ENCODE measurements around the gene CHRNA1. TPM values are rescaled to one million over a fixed set of nuclear protein-coding genes. Genes with fewer than 3 reads are reported as not detected.

CHRNA1 gene
- total RNA-seq, 1 experiment from 2014 or later: not detected

DNA sequence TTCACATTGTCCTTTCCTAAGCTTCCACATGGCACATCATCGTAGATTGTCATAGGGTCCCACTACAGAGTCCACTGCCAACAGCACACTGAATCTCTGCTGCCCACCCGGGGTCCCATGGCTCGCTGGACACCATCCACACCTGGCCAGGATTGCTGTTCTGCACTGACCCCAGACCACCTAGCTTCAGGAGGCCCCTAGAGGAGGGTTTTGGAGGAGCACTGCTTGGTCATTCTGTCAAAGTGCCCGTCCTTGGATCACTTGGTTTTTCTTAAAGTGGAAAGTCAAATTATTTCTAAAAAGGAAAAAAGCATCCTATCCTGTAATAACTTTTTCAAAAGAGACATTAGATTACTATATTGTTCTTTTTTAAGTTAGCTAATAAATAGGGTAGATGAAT, 59.0 kb downstream of the CHRNA1 start:
- H3K9ac ChIP-seq (ENCODE audit: low read length): no peak overlapping the region
- no peaks in the 10 kb centered on the region for H3K4me1 ChIP-seq (ENCODE audit: control insufficient read depth in 1 of 2, insufficient read depth in 2 of 2, low read length in 2 of 2)
- no peaks in the 10 kb centered on the region for H3K9me2 ChIP-seq (ENCODE audit: insufficient read depth)
- H3K4me3 ChIP-seq (replicated peaks in 1 of 2; ENCODE audit: low read depth in 1 of 2, low read length in 2 of 2): no peak overlapping the region
- ChIA-PET CTCF (interaction anchor here (1.2 kb wide), 1 partner anchor 8 kb away, joined by 4 read pairs; no protein-coding TSS in a partner anchor), POLR2A (no interaction called here), RAD21 (ENCODE audit: low non-redundant PET in 1 of 2, low total read pairs in 2 of 2, uncharacterized antibody in 2 of 2, unreplicated experiment in 2 of 2) (no interaction called here)
- H3K27ac ChIP-seq (ENCODE audit: low read depth, low read length): no peak overlapping the region
- ATAC-seq (no peak; the same call in 1 of the 2 replicates), DNase-seq (ENCODE audit: low read depth, low spot score) (no peak)
- H2AFZ ChIP-seq (ENCODE audit: low read depth, low read length, poor library complexity, severe bottlenecking): no peak overlapping the region
- TF ChIP-seq, protein P1, sequence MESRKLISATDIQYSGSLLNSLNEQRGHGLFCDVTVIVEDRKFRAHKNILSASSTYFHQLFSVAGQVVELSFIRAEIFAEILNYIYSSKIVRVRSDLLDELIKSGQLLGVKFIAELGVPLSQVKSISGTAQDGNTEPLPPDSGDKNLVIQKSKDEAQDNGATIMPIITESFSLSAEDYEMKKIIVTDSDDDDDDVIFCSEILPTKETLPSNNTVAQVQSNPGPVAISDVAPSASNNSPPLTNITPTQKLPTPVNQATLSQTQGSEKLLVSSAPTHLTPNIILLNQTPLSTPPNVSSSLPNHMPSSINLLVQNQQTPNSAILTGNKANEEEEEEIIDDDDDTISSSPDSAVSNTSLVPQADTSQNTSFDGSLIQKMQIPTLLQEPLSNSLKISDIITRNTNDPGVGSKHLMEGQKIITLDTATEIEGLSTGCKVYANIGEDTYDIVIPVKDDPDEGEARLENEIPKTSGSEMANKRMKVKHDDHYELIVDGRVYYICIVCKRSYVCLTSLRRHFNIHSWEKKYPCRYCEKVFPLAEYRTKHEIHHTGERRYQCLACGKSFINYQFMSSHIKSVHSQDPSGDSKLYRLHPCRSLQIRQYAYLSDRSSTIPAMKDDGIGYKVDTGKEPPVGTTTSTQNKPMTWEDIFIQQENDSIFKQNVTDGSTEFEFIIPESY (IDR thresholded peaks at IDR 0.05; ENCODE audit: extremely low read depth, insufficient replicate concordance, low read length): no peak
- no peak for TF ChIP-seq EZH2 (IDR thresholded peaks at IDR 0.05)
- no peak for TF ChIP-seq EZH2phosphoT487 (IDR thresholded peaks at IDR 0.05; ENCODE audit: borderline replicate concordance)
- no peak for TF ChIP-seq TCF7L2 (IDR thresholded peaks at IDR 0.05; ENCODE audit: borderline replicate concordance, extremely low read depth, insufficient read depth, insufficient read length)
- TF ChIP-seq YY1 (IDR thresholded peaks at IDR 0.05; ENCODE audit: extremely low read depth, insufficient replicate concordance, low read depth, low read length): no peak
- no TSS peak for BruUV-seq (replicated peaks)
- no peaks in the 10 kb centered on the region for H3K9me3 ChIP-seq (ENCODE audit: control insufficient read depth in 1 of 2, insufficient read depth in 1 of 2, low read depth in 1 of 2, low read length in 2 of 2)
- H3K36me3 ChIP-seq (ENCODE audit: control insufficient read depth in 1 of 2, insufficient read depth in 2 of 2, low read length in 2 of 2): no peaks in the 10 kb centered on the region
- no peak overlapping the region for H3K4me2 ChIP-seq (ENCODE audit: low read length)
- H3K27me3 ChIP-seq (ENCODE audit: insufficient read depth, low read length): 0 out of 2 replicates have a peak, but pooled peaks cover 3% of the 10 kb centered on the region
- H4K20me1 ChIP-seq (ENCODE audit: insufficient read depth): no peaks in the 10 kb centered on the region
- intact Hi-C loops (cut with micrococcal nuclease): no loop called here
- no peaks in the 10 kb centered on the region for H3K79me2 ChIP-seq (ENCODE audit: insufficient read depth, low read length)

DNA sequence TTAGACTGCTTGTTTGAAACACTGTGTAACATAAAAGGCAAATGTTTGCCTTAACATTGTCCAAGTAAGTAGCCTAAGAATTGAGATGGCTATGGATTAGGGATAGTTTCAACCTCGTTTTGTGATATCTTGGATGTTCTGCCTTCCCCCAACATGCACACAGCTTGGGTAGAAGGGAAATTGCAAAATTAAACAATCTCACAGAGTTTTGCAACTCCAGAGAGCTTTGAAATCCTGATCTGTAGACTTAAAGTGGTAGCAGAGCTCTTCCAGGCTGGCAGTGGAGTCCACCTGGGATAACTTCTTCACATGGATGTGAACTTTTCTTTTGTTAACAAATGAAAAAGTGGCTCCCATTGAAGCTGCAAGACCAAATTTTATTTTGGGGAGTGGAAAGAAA, 59.6 kb downstream of the CHRNA1 start:
- no TSS peak for BruUV-seq (replicated peaks)
- Histone ChIP-seq H3K4me3 (replicated peaks in 1 of 2; ENCODE audit: low read depth in 1 of 2, low read length in 2 of 2) (no peak overlapping the region), H3K9me2 (ENCODE audit: insufficient read depth) (no peaks in the 10 kb centered on the region), H3K4me2 (ENCODE audit: low read length) (no peak overlapping the region), H3K27ac (ENCODE audit: low read depth, low read length) (no peak overlapping the region), H2AFZ (ENCODE audit: low read depth, low read length, poor library complexity, severe bottlenecking) (no peak overlapping the region), H3K36me3 (ENCODE audit: control insufficient read depth in 1 of 2, insufficient read depth in 2 of 2, low read length in 2 of 2) (no peaks in the 10 kb centered on the region), H3K9me3 (ENCODE audit: control insufficient read depth in 1 of 2, insufficient read depth in 1 of 2, low read depth in 1 of 2, low read length in 2 of 2) (no peaks in the 10 kb centered on the region), H4K20me1 (ENCODE audit: insufficient read depth) (no peaks in the 10 kb centered on the region), H3K9ac (ENCODE audit: low read length) (no peak overlapping the region), H3K4me1 (ENCODE audit: control insufficient read depth in 1 of 2, insufficient read depth in 2 of 2, low read length in 2 of 2) (no peaks in the 10 kb centered on the region), H3K27me3 (ENCODE audit: insufficient read depth, low read length) (0 out of 2 replicates have a peak, but pooled peaks cover 3% of the 10 kb centered on the region), H3K79me2 (ENCODE audit: insufficient read depth, low read length) (no peaks in the 10 kb centered on the region)
- no peak for ATAC-seq
- no peak for DNase-seq (ENCODE audit: low read depth, low spot score)
- RAD21 ChIA-PET (ENCODE audit: low non-redundant PET in 1 of 2, low total read pairs in 2 of 2, uncharacterized antibody in 2 of 2, unreplicated experiment in 2 of 2): no interaction called here
- intact Hi-C loops (cut with micrococcal nuclease): no loop called here
- POLR2A ChIA-PET: no interaction called here
- CTCF ChIA-PET: interaction anchor here (1.2 kb wide), 1 partner anchor 7 kb away, joined by 4 read pairs; no protein-coding TSS in a partner anchor
- no peak for TF ChIP-seq SP1 (IDR thresholded peaks at IDR 0.05; ENCODE audit: low read depth)
- no peak for TF ChIP-seq EZH2 (IDR thresholded peaks at IDR 0.05)
- no peak for TF ChIP-seq TCF7L2 (IDR thresholded peaks at IDR 0.05; ENCODE audit: borderline replicate concordance, extremely low read depth, insufficient read depth, insufficient read length)
- TF ChIP-seq CEBPB (IDR thresholded peaks at IDR 0.05; ENCODE audit: low read depth): no peak
- TF ChIP-seq, protein P2, sequence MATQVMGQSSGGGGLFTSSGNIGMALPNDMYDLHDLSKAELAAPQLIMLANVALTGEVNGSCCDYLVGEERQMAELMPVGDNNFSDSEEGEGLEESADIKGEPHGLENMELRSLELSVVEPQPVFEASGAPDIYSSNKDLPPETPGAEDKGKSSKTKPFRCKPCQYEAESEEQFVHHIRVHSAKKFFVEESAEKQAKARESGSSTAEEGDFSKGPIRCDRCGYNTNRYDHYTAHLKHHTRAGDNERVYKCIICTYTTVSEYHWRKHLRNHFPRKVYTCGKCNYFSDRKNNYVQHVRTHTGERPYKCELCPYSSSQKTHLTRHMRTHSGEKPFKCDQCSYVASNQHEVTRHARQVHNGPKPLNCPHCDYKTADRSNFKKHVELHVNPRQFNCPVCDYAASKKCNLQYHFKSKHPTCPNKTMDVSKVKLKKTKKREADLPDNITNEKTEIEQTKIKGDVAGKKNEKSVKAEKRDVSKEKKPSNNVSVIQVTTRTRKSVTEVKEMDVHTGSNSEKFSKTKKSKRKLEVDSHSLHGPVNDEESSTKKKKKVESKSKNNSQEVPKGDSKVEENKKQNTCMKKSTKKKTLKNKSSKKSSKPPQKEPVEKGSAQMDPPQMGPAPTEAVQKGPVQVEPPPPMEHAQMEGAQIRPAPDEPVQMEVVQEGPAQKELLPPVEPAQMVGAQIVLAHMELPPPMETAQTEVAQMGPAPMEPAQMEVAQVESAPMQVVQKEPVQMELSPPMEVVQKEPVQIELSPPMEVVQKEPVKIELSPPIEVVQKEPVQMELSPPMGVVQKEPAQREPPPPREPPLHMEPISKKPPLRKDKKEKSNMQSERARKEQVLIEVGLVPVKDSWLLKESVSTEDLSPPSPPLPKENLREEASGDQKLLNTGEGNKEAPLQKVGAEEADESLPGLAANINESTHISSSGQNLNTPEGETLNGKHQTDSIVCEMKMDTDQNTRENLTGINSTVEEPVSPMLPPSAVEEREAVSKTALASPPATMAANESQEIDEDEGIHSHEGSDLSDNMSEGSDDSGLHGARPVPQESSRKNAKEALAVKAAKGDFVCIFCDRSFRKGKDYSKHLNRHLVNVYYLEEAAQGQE (IDR thresholded peaks at IDR 0.05; ENCODE audit: low read depth): no peak
- TF ChIP-seq JUND (IDR thresholded peaks at IDR 0.05): no peak
